Activated CD4-positive, alpha-beta T cell treated with anti-CD3 and anti-CD28 coated beads, Interleukin-10, Interleukin-2, amounts not matched to agents 100 ng/mL and 50 ng/mL, durations not matched to agents 16 hours and 8 hours (primary cell): ENCODE measurements around the gene ATP4B.

ENCODE experiments used
- DNase-seq: peaks from one replicate; pipeline ENCODE4 v3.0.0-alpha.2; 2020

The ATP4B gene

GRCh38 chr13:113657851-113658741 lies at the start of gene ATP4B:
Gene ATP4B (minus strand): TSS chr13:113658198. CDS start chr13:113658144, 54 bp downstream.
- no peak for DNase-seq

- no peak for DNase-seq
Measured at GRCh38 chr13:113672002-113672651, 14.1 kb upstream of the ATP4B start.

- no peak for DNase-seq
Measured at GRCh38 chr13:113671066-113672001, 13.3 kb upstream of the ATP4B start.

- DNase-seq: no peak
Measured at GRCh38 chr13:113670541-113670940, 12.5 kb upstream of the ATP4B start.

- DNase-seq: no peak
Measured at GRCh38 chr13:113669755-113670341, 11.8 kb upstream of the ATP4B start.

GRCh38 chr13:113669231-113669754 lies 11.3 kb upstream of the ATP4B start:
- DNase-seq: no peak

GRCh38 chr13:113668491-113668971 lies 10.5 kb upstream of the ATP4B start:
- DNase-seq: no peak

GRCh38 chr13:113667771-113668490 lies 9.9 kb upstream of the ATP4B start:
- no peak for DNase-seq

GRCh38 chr13:113666951-113667701 lies 9.1 kb upstream of the ATP4B start, which contains the start of gene GRK1:
Gene GRK1 (plus strand): TSS chr13:113667219. CDS start chr13:113667387, 168 bp downstream.
- DNase-seq: no peak

- DNase-seq: no peak
Measured at GRCh38 chr13:113666329-113666670, 8.3 kb upstream of the ATP4B start.

- DNase-seq: no peak
Measured at GRCh38 chr13:113665597-113666328, 7.8 kb upstream of the ATP4B start.

- no peak for DNase-seq
Measured at GRCh38 chr13:113664751-113665596, 7.0 kb upstream of the ATP4B start.

GRCh38 chr13:113663934-113664333 lies 5.9 kb upstream of the ATP4B start:
- no peak for DNase-seq

- DNase-seq: no peak
Measured at GRCh38 chr13:113661509-113661908, 3.5 kb upstream of the ATP4B start.

- DNase-seq: no peak
Measured at GRCh38 chr13:113660066-113660465, 2.1 kb upstream of the ATP4B start.

GRCh38 chr13:113659337-113659736 lies 1.3 kb upstream of the ATP4B start:
- no peak for DNase-seq

- no peak for DNase-seq
Measured at GRCh38 chr13:113658836-113659235, 838 bp upstream of the ATP4B start.

GRCh38 chr13:113656831-113657671 lies 947 bp downstream of the ATP4B start:
- no peak for DNase-seq
